GM19238 (cell line): ENCODE results near the gene BAD.
A peak's percentile ranks its signal among the peaks of the same experiment; 100 is the strongest.

Experiments used
- DNase-seq: peaks from one replicate; pipeline ENCODE4 v3.0.0; 2011; ENCODE audit warnings: low spot score; ENCODE audit not compliant: insufficient read length

Gene BAD

GRCh38 chr11:64281957-64282770 is 2.3 kb downstream of the BAD start:
- no peak for DNase-seq

GRCh38 chr11:64278576-64279190 is 5.8 kb downstream of the BAD start:
- DNase-seq: no peak

GRCh38 chr11:64276653-64277431 is 7.6 kb downstream of the BAD start:
- DNase-seq: no peak

- DNase-seq: no peak
Measured at GRCh38 chr11:64275841-64276240, 8.6 kb downstream of the BAD start.

- DNase-seq: no peak
Measured at GRCh38 chr11:64275031-64275800, 9.2 kb downstream of the BAD start.

- peak; percentile 87 for DNase-seq
Measured at GRCh38 chr11:64269540-64270220, 14.8 kb downstream of the BAD start.

- no peak for DNase-seq
Measured at GRCh38 chr11:64268893-64269539, 15.4 kb downstream of the BAD start.

GRCh38 chr11:64268025-64268892 is 16.2 kb downstream of the BAD start:
- DNase-seq: no peak

GRCh38 chr11:64267207-64267945 is 17.1 kb downstream of the BAD start:
- no peak for DNase-seq

GRCh38 chr11:64266339-64266738 is 18.1 kb downstream of the BAD start:
- DNase-seq: no peak

- no peak for DNase-seq
Measured at GRCh38 chr11:64265176-64266160, 19.0 kb downstream of the BAD start.

GRCh38 chr11:64264371-64264852 is 20.1 kb downstream of the BAD start:
- no peak for DNase-seq

GRCh38 chr11:64263947-64264317 is 20.5 kb downstream of the BAD start:
- DNase-seq: no peak

GRCh38 chr11:64263021-64263946 is 21.2 kb downstream of the BAD start:
- no peak for DNase-seq

GRCh38 chr11:64262271-64263002 is 22.0 kb downstream of the BAD start:
- DNase-seq: no peak
